GM12873 (cell line): ENCODE results near the gene CACNA2D2.

Experiments
- TF ChIP-seq, protein P1 (sequence below): IDR thresholded peaks from 2 replicates; pipeline ENCODE4 v1.5.1; 2012; ENCODE audit warnings: low read depth, mild to moderate bottlenecking, moderate library complexity, low read length, control low read depth; ENCODE audit not compliant: insufficient read depth; ENCODE audit errors: missing control alignments

CACNA2D2 gene

DNA sequence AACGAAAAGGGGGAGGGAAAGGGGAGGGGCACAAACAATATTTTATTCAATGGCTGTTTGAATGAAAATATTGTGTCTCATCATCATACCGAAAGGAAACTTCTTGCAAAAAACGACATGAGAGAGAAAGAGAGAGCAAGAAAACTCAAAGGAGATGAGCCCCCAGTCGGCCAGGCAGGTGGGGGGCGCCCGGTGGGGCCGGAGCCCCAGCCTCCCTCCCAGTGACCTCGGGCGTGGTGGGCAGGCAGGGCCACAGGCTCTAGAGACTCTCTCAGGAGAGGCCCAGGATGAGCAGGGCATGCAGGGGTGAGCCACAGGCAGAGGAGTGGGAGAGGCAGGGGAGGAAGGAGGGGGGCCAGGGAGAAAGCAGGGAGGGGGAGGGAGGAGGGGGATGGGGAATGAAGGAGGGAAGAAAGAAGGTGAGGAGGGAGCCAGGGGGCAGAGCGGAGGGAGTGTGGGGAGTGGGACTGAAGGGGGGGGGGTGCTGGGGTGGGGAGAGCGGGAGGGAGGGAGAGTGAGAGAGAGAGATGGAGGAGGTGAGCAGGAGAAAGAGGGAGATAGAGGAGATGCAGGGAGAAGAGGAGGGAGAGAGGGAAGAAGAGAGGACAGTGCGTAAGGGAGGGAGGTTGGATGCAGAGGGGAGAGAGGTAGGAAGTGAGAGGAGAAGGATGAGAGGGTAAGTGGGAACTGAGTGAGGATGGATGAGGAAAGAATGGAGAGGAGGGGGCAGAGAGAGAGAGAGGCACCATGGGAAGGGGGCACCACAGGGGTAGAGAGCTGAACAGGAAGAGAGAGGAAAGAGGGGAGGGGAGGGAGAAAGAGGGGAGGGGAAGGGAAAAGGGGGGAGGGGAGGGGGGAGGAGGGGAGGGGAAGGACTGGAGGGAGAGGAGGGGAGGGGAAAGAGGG lies 130.0 kb downstream of the CACNA2D2 start:
- TF ChIP-seq, protein P1, sequence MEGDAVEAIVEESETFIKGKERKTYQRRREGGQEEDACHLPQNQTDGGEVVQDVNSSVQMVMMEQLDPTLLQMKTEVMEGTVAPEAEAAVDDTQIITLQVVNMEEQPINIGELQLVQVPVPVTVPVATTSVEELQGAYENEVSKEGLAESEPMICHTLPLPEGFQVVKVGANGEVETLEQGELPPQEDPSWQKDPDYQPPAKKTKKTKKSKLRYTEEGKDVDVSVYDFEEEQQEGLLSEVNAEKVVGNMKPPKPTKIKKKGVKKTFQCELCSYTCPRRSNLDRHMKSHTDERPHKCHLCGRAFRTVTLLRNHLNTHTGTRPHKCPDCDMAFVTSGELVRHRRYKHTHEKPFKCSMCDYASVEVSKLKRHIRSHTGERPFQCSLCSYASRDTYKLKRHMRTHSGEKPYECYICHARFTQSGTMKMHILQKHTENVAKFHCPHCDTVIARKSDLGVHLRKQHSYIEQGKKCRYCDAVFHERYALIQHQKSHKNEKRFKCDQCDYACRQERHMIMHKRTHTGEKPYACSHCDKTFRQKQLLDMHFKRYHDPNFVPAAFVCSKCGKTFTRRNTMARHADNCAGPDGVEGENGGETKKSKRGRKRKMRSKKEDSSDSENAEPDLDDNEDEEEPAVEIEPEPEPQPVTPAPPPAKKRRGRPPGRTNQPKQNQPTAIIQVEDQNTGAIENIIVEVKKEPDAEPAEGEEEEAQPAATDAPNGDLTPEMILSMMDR, result no peak

DNA sequence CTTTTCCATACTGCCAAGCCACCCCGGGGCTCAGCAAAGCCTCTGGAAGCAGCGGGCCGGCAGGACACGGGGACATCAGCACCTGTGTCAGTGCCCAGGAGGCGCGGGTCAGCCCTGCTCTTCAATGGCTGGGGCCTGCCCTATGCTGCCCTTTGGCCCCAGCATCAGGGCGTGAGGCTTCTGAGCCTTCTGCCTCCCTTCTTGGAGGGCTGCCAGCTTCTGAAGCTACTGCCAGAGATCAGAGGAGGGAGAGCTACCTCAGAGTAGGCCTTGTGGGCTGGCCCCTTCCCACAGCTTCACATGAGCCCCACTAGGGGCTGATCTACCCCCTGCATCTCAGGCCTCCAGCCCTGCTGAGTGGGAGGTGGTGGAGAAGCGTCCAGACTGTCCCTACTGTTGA lies 131.1 kb downstream of the CACNA2D2 start:
- TF ChIP-seq, protein P1, result no peak

DNA sequence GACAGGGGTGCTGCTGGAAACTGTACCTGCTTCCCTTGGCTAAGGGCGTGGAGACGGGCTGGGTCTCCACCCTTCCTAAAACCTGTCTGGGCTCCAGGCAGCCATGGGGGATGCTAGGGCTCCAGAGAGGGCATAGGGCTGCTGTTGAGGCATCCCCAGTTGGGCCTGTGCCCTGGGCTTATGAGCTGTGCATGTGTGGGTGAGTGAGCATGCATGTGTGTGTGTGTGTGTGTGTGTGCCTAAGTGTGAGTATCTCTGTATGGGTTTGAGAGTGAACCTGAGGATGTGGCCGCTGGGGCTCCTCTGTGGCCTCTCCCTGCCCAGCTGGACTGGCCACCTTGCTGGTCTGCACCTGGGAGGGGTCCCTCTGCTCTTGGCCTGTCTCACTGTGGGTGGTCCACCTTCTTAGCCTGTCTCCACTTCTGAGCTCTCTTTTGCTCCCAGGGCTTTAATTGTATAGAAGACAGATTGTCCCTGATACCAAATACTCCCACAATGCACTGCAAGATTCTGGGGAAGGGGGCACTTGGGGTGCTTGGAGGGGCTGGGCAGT lies 132.2 kb downstream of the CACNA2D2 start:
- TF ChIP-seq, protein P1, result no peak

DNA sequence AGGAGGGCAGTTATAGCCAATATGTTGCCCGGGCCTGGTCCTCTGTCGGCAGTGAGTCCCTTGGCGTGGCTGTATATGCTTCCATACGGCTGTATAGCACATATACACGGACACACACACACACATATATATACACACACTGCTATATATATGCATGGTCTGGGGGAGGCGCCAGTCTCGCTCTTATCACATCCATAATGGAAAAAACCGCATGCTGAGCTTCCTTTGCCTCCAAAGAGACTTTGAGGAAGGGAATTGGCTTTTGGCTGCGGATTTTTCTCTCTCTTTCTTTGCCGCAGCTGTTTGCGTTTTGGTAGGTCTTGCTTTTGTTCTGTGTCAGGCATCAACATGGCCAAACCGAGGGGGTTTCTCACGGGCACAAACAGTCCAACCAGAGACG lies 132.8 kb downstream of the CACNA2D2 start:
- TF ChIP-seq, protein P1, result no peak

DNA sequence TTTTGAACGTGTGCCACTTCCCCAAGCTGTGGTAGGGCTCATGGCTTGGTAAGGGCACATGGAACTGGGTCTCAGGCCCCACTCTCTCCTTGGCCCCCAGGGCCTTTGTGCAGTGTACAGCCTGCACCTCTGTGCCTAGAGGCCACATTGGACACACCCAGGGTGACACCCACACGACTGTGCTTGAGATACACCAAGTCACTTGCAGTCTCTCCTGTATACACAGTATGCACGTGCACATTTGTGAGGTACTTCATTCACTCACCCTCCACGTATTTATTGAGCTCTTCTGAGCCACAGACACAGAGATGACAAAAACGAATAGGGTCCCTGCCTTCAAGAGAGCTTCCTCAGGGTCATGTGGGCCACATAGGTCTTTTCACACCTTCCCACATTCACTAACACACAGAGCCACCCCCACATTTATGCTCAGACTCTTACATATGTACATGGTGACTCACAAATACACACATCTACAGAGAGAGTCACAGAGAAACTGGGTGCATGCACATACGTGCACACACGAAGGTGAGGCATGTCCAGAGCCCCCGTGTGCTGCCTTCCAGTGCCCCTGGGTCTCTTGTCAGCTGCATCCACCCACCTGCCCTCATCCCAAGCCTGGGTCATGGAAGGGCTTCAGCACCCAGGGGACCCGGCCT lies 134.3 kb downstream of the CACNA2D2 start:
- TF ChIP-seq, protein P1, result no peak

DNA sequence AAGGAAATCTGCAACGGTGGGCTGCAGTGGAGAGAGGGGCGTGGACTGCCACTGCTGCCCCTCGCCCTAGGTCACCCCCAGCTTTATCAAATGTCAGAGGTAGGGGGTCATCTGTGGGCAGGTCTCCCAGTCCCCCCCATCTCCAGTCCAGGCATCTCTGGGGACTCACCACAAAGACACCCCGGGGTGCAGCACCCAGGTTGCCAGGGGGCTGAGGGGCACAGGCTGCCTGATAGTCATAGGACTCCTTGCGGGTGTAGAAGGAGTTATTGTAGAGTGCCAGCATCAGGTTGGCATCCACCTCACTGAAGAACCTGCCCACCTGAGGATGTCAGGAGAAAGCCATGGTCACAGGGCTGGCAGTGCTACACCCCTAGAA lies 137.6 kb downstream of the CACNA2D2 start:
- TF ChIP-seq, protein P1, result no peak
